HG03066 (cell line): Measurements from ENCODE around the gene KCNH1.
"Not testable (repeated sequence)": the region's sequence is repeated elsewhere in the genome, so short reads cannot be mapped to it uniquely, and the experiment has no call there.

ENCODE experiments used
- ATAC-seq: cut with Tn5 transposase; IDR thresholded peaks from one replicate; pipeline ENCODE4 v1.9.1; 2021; ENCODE audit warnings: low read depth; ENCODE audit not compliant: unreplicated experiment

Gene KCNH1

DNA sequence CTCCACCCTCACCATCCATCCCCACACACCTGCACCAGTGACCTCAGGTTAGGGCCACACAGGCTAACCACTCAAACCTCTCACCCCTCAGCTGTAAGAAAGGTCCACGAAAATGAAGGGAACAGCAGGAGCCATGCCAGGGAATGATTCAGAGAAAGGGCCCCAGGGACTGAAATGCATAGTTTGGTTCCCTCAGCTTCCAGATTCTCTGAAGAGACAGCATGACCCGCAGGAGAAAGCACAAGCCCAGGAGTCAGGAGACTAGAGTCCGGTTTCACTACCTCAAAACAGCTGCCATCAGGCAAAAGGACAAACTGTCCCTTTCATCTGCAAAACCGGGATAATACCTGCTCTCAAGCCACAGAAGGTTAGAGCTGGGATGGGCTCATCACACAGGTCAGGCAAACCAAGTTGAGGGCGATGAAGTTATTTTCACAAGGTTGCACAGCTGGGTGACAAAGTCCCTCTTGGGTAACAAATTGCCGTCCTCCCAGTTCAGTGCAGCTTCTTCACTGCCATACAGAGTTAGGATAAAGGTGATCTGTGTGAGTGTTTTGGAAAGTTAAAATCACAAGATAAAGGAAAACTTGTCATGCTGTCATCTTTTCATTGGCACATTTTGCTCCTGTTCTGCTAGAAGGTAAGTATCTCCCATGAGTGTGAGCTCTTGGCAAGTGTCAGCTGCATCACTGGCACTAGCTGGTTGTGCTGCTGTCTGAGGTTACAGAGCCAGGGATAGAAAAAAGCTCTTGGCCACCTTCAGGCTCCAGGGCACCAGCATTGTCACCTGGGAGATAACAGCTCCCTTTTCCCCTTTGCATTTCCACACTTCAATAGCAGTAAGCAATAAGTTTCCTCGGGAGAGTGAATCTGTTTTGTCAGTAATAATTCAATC is 120.4 kb downstream of the KCNH1 start:
- ATAC-seq = no peak

DNA sequence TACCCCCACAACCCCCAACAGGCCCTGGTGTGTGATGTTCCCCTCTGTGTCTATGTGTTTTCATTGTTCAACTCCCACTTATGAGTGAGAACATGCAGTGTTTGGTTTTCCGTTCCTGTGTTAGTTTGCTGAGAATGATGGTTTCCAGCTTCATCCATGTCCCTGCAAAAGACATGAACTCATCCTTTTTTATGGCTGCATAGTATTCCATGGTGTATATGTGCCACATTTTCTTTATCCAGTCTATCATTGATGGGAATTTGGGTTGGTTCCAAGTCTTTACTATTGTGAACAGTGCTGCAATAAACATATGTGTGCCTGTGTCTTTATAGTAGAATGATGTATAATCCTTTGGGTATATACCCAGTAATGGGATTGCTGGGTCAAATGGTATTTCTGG is 122.8 kb downstream of the KCNH1 start:
- not testable (repeated sequence) for ATAC-seq

DNA sequence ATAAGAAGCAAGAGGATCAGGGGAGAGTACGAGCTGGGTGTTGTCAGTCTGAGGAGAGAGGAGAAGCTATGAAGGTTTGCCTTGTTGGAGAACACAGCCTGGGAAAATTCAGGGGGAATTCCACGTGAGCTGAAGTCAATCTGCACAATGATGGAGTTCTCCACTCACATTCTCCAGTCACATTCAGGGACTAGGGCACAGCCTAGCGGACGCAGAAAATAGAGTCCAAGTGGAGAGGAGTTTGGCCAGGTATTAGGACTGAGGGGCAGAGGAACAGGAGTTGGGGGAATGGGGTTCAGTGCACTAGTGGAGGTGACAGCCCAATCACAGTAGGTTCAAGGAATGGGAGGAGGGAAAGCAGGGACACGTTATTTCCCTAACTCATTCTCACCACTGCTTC is 124.0 kb downstream of the KCNH1 start:
- no peak for ATAC-seq

DNA sequence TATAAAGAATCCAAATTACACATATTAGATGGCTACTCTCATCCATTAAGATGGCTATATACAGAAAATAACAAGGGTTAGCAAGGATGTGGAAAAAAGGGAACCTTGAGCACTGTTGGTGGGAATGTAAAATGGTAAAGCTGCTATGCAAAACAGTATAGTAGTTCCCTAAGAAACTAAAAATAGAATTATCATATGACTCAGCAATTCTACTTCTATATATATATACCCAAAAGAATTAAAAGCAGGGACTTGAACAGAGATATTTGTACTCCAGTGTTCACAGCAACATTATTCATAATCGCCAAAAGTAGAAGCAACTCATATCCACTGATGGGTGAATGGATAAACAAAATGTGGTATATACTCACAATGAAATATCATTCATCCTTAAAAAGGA is 126.1 kb downstream of the KCNH1 start:
- no peak for ATAC-seq

DNA sequence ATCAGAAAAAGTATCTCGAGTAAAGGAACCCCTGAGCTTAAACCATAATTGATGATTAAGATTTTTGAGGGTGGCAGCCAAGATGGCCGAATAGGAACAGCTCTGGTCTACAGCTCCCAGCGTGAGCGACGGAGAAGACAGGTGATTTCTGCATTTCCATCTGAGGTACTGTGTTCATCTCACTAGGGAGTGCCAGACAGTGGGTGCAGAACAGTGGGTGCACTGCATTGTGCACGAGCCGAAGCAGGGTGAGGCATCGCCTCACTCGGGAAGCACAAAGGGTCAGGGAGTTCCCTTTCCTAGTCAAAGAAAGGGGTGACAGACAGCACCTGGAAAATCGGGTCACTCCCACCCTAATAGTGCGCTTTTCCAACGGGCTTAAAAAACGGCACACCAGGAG is 138.0 kb downstream of the KCNH1 start:
- not testable (repeated sequence) for ATAC-seq

DNA sequence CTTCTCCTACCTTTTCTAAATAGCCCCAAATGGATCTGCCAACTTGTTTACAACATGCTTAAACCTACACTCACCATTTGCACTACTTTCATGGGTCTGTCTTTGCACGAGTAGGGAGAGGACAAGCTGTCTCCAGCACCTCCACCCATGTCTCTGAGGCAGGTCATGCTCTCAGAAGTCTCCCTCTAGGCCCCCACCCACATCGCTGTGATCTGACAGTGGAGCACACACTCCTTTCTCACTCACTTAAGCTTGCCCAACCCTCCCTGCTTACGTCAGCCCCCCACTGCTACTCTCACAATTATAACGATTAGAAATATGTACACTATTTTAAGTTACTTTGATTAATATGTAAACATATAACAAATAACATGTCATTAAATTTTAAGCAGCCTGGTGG is 141.1 kb downstream of the KCNH1 start:
- no peak for ATAC-seq

DNA sequence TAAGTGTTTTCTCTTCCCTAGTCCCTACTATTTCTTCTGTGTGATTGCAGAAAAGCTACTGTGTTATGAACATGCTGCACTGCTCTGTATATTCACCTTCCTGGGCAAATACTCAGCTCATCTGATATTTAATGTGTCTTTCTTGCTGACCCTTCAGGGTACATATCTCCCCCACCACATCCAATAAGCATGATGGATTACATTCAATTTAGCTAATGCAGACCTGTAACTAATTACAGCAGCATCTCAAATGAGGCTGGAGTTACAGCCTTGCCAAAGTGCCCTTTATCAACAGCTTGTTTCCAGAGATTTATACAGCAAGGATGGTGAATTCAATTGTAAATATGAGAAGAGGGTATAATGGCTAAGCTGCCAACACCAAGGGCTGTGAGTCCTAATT is 144.0 kb downstream of the KCNH1 start:
- ATAC-seq = no peak

DNA sequence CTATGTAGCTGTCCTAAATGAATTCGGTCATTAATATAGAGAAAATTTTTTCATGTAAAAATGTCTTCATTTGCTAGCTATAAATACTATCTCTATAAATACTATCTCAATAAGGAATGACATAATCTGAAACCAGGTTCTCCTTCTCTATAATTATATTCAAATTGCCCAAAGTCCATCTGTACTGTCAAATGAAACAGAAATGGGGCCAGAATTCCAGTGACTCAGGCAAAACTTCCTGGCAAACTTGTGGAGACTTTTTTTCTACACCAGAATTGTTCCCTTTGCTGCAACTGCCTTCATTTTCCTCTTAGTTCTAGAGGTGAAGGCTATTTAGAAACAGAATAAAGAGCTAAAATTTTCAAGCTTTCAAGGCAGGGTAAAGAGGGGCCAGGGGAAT is 152.5 kb downstream of the KCNH1 start:
- ATAC-seq = no peak

DNA sequence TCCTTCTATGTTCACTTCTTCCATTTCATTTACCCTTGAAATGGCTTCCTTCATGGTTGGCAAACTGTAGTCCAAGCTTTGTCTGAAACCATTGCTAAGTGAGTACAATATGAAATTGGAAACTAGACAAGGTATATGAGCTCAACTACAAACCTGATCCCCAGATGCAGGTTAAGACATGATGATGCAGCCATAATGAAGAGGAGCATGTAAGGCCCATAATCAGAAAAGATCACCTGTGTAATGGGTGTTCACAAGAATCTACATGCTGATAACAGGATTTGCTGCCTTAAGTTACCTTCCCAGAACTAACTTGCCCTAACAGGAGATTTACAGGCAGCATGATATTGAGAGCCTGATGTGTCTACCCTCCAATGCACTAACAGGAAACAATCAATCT is 153.9 kb downstream of the KCNH1 start:
- no peak for ATAC-seq

DNA sequence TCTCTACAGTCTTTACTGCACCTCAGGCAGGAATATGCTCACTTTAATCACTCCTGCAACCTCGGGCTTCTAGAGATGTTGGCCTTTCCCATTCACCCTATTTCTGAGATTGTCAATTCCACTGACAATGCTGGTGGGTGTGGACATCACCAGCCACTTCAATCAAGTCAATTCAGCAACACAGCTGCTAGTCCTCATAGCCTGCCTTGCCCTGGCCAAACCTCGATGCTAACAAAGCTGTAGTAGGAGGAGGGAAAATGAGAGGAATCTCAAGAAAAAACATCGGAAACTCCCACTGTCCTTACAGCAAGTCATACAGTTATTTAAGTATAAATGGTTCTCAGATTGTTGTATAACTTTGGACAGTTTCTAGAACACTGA is 155.0 kb downstream of the KCNH1 start:
- ATAC-seq = no peak

DNA sequence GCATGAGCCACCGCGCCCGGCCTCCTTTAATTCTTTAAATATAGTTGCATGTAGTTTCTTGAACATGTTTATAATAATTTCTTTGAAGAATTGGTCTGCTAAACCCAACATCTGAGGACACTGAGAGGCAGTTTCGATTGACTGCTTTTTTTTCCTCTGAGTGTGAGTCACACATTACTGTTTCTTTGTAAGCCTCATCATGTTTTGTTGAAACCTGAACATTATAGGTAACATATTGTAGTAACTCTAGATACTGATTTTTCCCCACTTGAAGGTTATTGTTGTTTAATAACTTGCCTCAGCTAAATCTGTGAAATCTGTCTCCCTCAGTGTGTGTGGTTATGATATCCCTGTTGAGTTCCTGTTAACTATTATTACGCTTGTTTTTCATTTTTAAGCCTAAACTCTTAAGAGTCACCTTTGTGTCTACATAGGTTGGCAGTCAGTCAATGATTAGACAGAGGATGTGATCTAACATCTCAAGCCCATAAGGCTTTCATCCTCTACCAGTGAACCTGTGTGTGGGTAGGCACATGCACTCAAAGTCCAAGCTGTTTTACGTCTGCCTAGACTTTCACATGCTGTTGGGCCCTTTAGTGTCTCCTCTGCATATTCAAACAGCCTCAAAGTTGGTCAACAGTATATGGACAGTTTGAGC is 155.5 kb downstream of the KCNH1 start:
- ATAC-seq = no peak

DNA sequence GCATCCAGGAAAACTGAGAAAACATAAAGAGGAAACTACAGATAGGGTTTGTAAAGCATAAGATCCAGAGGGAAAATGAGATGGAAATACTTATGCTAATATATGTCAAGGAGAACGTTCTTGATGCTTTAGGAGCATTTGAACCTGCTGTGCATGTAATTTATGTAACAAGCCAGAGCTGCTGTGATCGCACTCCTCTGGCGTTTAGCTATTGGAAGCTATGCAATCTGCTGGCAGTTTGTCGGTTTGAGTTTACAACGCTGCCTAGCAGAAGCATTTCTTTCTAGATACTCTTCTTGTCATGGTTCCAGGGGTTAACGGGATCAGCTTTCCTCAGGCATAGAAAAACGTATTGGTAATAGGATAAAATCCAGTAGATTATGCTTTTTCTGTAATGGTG is 182.7 kb downstream of the KCNH1 start:
- ATAC-seq = no peak

DNA sequence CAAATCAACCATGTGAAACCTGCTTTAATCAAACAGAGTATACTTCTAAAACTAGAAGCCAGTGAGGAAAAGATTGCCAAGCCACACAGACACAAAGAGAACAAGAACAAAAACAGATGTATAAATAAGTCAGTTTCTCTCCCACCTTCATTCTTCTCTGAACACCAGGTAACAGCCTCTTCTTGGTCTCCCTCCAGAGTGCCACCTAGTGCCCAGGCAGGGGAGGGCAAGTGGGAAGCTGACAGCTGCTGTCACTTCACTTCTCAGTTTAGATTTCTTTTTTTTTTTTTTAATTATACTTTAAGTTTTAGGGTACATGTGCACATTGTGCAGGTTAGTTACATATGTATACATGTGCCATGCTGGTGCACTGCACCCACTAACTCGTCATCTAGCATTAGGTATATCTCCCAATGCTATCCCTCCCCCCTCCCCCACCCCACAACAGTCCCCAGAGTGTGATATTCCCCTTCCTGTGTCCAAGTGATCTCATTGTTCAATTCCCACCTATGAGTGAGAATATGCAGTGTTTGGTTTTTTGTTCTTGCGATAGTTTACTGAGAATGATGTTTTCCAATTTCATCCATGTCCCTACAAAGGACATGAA is 183.9 kb downstream of the KCNH1 start:
- ATAC-seq = peak; percentile 65

DNA sequence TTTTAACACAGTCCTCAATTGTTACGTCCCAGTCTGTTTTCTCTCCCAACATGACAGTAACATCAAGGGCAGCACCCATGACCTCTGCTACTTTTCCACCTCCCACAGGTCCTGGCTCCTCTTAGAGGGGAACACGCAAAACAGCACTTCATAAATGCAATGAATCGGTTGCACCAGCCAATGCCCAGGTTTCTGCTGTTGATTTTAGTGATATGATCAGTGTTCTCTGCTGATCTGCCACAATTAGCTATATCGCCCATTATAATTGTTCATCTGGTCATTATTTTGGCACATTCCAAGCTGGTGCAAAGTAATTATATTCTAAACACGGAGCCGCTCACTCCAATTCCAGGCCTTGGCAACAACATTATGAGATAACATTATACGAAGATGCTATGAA is 184.5 kb downstream of the KCNH1 start:
- no peak for ATAC-seq

DNA sequence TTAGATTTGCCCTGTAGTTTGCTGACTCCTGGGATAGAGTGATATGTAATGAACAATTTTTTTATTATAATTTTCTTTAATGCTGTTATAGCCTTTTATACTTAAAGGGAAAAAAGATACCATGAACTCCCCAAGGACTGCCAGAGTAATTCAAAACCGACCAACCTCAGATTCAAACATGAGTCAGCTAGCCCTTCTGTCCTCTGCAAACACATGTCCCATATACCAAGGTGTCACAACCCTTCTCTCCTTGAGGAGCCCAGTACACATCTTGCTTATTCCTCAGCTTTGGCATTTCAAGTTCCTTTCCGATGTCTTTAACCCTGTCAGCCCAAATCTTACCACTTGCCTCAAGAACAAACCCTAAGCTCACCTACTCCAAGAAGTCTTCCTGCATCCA is 184.9 kb downstream of the KCNH1 start:
- no peak for ATAC-seq

DNA sequence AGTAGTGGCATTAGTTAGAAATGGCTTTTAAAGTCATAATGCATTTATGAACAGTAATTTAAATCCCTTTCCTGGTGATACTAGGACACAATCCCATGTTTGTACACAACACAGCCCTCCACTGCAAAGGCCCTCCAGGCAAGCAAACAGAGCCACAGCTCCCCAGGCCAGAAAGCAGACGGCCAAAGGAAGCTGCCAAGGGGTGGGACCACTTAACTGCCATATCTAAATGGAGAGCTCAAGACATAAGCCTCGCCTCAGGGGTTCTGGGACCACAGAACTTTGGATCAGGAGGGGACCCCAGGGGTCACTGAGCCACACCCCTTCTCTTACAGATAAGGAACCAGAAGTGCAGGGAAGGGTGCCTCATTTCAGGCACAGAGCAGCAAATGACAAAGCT is 189.7 kb downstream of the KCNH1 start:
- no peak for ATAC-seq

DNA sequence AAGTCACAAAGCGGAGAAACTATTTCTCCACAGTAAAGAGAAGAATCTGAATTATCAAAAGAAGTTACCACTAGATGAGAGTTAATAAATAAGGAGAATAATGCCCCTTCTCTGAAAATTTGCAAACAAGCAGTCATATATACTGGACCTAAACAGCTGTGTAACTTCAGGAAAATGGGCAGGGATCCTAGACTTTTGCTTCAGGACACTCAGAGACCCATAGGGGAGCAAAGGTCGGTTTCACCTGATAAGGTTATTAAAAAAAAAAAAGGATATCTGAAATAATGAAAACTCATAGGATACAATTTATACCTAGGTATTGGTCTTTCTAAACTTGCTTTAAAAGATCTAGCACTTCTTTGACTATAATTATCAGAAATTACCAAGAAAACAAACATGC is 191.4 kb downstream of the KCNH1 start:
- ATAC-seq = no peak

DNA sequence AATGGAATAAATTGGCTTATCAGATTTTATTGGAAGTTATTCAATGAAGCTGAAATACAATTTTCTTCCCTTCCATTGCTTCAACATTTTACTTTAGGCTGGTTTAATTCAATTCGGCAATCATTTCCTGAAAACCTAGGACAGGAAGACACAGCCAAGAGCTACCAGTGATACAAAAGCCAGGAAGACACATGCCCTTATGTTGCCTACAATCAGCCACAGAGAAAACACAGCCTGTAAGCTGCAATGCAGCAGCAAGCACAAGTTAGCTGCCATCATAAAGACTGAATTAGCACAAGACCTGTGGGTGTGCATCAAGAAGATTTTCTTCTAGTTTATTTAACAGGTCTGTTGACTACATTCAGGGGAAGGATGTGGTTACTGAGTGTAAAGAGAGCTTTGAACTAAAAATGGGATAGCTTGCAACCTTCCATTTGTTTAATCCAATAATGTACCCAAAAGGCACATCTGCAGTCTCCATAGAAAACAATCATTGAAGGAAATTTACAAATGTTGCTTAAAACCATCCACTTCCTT is 193.8 kb downstream of the KCNH1 start:
- ATAC-seq = no peak

DNA sequence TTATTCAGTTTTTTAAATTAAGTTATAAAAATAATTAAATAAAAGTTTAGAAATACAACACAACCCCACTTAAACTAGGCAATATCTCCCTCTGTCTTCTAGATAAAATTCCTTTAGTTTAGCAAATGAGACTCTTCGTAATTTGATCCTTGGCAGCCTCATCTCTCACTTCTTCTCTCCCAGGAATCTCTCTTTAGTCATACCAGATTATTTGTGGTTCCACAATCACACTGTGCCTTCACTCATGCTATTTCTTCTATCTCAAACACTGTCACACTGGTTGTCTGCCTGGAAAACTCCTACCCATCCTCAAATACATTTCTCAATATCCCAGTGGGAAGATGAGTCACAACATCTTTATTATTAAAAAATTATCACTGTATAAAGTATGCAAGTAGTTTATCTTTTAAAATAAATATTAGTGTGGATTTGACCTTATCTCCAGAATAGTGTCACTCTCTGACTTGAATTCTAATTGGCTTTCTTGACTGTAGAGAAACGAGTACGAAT is 195.5 kb downstream of the KCNH1 start:
- ATAC-seq = no peak

DNA sequence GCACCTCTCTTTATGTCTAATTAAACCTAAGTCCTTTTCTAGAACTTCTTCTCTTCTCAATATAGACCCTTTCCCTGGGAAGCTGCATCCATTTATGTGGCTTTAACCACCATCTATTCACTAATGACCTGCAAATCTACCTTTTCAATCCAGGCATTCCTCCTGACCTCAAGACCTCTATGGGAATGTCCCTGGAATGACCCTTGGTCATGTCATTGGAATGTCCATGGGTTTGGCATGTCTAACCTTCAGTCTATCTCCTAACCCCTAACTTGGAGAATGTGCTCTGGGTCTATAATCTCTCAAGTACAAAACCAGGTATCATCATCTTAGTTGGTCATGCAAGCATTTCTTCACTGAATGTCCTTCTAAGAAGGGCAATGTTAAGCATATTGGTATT is 196.1 kb downstream of the KCNH1 start:
- ATAC-seq = no peak

DNA sequence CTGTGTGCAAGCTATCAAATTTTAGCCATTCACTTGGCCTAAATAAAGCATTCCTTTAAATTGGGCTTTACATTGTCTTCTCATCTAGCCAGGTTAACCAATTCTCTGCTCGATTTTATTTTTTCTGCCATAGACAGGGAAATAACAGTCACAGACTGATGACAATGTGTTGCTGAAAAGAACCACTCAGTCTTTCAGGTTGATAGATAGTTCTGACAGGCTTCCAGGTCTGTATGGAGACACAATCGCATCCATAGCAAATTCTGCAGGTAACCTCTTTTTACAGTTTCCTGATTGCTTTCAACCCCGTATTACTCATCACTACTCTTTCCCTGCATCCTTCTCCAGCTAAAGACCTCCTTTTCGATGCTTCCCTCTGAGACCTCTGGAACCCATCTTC is 198.0 kb downstream of the KCNH1 start:
- ATAC-seq = no peak
